Stimulated activated CD4-positive, alpha-beta T cell treated with anti-CD3 and anti-CD28 coated beads, Interleukin-12 subunit alpha, Interleukin-12 subunit beta, amount 100 ng/mL, for 24 hours (primary cell): Measurements from ENCODE around the gene PRADC1.
"Not testable (repeated sequence)": the region's sequence is repeated elsewhere in the genome, so short reads cannot be mapped to it uniquely, and the experiment has no call there.

ENCODE experiments used
- DNase-seq, 2 experiments: peaks; one replicate each; pipeline ENCODE4 v3.0.0-alpha.2; 2020; ENCODE audit warnings: low read depth in 2 of 2

The PRADC1 gene

DNA sequence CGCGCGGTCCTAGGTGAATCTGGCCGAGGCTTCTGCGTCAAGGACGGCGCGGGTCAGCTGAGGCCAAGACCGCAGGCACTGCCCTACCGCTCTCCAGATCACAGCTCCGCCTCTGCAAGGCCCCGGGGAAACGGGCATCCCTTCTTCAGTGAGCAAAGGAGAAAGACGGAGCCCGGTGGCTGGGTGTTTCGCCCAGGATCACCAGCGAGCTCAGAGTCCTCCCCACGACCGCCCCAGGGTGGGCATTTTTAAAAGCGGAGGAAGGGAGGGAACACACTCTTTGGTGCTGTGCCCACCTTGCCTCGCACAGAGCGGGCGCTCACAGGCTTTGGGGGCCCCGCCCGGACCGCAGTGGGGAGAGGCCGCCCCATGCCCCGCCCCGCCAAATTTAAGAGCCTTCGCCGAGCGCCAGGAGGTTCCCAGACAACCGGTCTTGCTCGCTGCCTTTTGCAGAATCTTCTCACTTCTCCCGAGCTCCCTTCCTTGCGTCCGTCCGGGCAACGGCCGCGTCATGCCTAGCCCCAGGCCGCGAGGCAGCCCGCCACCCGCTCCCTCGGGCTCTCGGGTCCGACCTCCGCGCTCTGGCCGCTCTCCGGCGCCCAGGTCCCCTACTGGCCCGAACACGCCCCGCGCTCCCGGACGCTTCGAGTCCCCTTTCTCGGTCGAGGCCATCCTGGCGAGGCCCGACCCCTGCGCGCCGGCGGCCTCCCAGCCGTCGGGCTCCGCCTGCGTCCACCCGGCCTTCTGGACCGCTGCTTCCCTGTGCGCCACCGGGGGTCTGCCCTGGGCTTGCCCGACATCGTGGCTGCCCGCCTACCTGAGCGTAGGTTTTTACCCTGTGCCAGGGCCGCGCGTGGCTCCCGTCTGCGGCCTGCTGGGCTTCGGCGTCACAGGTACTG lies 30.6 kb downstream of the PRADC1 start, which contains the start of gene NOTO:
Gene NOTO, plus strand, starts transcription at position 419 of the 899 bp plus-strand sequence. Its CDS starts 93 bp downstream, at position 512.
- DNase-seq = no peak

DNA sequence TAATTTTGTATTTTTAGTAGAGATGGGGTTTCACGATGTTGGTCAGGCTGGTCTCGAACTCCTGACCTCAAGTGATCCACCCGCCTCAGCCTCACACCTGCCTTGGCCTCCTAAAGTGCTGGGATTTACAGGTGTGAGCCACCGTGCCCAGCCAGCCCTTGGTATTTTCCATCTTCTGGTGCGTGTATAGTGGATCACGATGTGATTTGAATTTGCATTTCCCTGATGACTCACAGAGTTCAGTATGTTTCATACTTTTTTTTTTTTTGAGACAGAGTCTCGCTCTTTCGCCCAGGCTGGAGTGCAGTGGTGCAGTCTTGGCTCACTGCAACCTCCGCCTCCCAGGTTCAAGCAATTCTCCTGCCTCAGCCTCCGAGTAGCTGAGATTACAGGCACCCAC lies 32.8 kb downstream of the PRADC1 start:
- not testable (repeated sequence) for DNase-seq

DNA sequence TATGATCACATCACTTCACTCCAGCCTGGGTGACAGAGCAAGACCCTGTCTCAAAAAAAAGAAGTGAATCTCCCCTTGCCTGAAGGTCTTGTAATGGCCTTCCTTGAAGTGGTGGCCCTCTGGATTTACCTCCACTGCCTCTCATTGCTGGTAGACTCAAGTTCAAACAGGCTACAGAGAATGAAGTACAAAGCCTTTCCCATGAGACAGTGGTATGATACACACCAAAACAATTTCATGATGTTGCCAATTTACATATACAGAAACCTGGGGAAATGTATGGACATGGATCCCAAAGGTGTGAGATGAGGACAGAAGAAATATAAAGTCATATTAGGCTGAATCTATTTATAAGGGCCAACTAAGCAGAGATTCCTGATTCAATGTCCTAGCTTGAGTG lies 35.5 kb downstream of the PRADC1 start:
- DNase-seq = no peak

DNA sequence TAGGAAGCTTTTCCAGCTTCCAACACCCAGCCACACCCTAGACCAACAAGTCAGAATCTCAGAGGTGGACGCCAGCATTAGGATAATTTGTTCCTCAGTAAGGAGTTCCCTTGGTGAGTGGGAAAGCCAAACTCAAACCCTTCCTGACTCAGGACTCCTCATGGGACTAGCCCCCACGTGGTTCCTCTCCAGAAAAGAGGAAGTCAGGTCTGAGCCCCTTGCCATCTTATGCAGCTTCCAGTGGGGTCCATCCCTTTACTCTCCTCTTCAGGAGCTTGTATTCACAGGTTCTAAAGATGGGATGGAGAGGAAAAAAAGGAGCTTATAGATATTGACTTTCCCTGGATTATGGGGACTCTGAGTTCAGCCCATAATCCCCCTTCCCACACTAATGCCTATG lies 45.5 kb downstream of the PRADC1 start:
- DNase-seq = no peak

DNA sequence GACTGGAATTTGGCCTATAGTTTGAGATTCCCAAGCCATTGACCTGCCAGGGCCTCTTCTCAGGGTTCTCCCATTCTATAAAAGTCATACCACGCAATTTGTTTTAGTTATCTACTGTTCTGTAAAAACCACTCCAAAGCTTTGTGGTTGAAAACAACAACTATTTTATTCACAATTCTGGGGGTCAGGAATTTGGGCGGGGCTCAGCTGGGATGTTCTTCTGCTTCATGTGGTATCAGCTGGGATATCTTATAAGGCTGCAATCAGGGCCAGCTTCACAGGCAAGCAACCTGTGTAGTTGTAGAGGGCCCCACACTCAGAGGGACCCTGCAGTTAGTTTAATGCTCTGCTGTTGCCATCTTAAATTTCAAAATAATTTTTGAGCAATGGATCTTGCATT lies 47.1 kb downstream of the PRADC1 start:
- no peak for DNase-seq
